Hepatocyte (in vitro differentiated cells): Measurements from ENCODE around the gene LDLRAD4.

Experiments used
- EZH2 ChIP-seq: fragments of 200-600 bp; sonication (generic); IDR thresholded peaks from 2 replicates; pipeline ENCODE4 v1.6.1; 2016; ENCODE audit warnings: antibody characterized with exemption, mild to moderate bottlenecking, borderline replicate concordance
- EZH2phosphoT487 ChIP-seq: fragments of 200-600 bp; sonication (generic); IDR thresholded peaks from one replicate; pipeline ENCODE4 v1.6.1; 2018; ENCODE audit warnings: antibody characterized with exemption, mild to moderate bottlenecking, low read depth, moderate library complexity; ENCODE audit not compliant: unreplicated experiment, severe bottlenecking
- TF ChIP-seq, protein P1 (sequence below): fragments of 200-600 bp; sonication (generic); IDR thresholded peaks from 2 replicates; pipeline ENCODE4 v1.5.1; 2016; ENCODE audit warnings: antibody characterized with exemption, mild to moderate bottlenecking; ENCODE audit not compliant: poor library complexity

DNA sequence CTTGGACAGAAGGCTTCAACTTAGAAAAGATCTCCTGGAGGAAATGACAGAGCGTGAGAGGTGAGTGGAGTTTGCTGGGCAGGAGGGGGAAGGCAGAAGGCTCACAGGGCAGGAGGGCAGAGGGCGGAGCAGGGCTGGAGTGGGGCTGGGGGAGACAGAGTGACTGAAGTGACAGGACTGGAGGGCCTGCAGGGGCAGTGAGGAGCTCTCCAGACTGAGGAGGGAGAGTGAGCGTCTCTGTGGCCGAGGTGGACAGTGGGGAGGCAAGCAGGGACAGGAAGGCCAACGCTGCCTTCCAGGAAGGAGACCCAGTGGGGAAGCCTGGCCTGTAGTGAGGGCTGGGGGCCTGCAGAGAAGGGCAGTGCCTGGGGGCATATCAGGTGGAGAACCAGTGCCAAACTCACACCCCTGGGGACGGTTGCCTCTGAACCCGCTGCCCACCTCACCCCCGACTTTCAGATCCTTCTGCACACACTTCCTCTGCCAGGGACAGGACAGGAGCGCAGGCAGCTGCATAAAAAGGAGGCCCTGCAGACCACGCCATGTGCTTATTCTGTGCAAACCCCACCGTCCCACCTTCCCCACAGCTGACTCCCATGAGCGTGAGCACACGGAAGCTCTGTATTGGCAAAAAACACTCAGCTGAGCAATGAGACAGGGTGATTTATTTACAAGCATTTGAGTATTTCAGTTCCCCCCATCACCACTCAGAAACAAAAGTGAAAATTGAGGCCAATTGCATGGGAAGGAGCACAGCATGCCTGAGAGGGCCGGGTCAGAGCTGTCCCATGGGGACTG, 263.5 kb downstream of the LDLRAD4 start:
- TF ChIP-seq, protein P1, sequence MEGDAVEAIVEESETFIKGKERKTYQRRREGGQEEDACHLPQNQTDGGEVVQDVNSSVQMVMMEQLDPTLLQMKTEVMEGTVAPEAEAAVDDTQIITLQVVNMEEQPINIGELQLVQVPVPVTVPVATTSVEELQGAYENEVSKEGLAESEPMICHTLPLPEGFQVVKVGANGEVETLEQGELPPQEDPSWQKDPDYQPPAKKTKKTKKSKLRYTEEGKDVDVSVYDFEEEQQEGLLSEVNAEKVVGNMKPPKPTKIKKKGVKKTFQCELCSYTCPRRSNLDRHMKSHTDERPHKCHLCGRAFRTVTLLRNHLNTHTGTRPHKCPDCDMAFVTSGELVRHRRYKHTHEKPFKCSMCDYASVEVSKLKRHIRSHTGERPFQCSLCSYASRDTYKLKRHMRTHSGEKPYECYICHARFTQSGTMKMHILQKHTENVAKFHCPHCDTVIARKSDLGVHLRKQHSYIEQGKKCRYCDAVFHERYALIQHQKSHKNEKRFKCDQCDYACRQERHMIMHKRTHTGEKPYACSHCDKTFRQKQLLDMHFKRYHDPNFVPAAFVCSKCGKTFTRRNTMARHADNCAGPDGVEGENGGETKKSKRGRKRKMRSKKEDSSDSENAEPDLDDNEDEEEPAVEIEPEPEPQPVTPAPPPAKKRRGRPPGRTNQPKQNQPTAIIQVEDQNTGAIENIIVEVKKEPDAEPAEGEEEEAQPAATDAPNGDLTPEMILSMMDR = no peak
- TF ChIP-seq EZH2 (no peak), EZH2phosphoT487 (no peak)
